ENCODE measurements around the gene INPP5A. TPM values are rescaled to one million over a fixed set of nuclear protein-coding genes. Genes with fewer than 3 reads are reported as not detected.

INPP5A gene
- total and polyA plus RNA-seq, 2 of the 13 experiments (the other 11 are each of a cell fraction or from before 2014, with no cell fraction given) = 17.5 to 37.9 TPM

GRCh38 chr10:132692311-132692710 is 154.7 kb downstream of the INPP5A start (continued):
- TF ChIP-seq ZBTB26 (CRISPR knock-in tag; IDR thresholded peaks at IDR 0.05; ENCODE audit: borderline replicate concordance) = no peak
- no peak for TF ChIP-seq MAFK (conservative IDR thresholded peaks at IDR 0.05 in 1 of 2, IDR thresholded peaks at IDR 0.05 in 1 of 2; ENCODE audit: low read length in 2 of 2)
- TF ChIP-seq ZNF124 (CRISPR knock-in tag; IDR thresholded peaks at IDR 0.05) = no peak
- no peak for TF ChIP-seq ZBTB20 (CRISPR knock-in tag; IDR thresholded peaks at IDR 0.05; ENCODE audit: borderline replicate concordance, low read depth)
- TF ChIP-seq ZFY (CRISPR knock-in tag; IDR thresholded peaks at IDR 0.05) = no peak
- TF ChIP-seq ZBTB3 (CRISPR knock-in tag; IDR thresholded peaks at IDR 0.05; ENCODE audit: borderline replicate concordance, low read depth) = no peak
- TF ChIP-seq CREM (IDR thresholded peaks at IDR 0.05) = no peak
- no peak for TF ChIP-seq CREM (CRISPR knock-in tag; IDR thresholded peaks at IDR 0.05)
- TF ChIP-seq XRCC5 (optimal IDR thresholded peaks at IDR 0.05; ENCODE audit: low read length) = no peak
- TF ChIP-seq ZNF510 (CRISPR knock-in tag; IDR thresholded peaks at IDR 0.05; ENCODE audit: low read depth) = no peak

- Histone ChIP-seq H3K27ac (ENCODE audit: extremely low read length, insufficient read depth, low read length) (no peak overlapping the region), H3K79me2 (ENCODE audit: insufficient read depth, low read length) (no peaks in the 10 kb centered on the region), H3K9me3 (ENCODE audit: low read length) (0 out of 2 replicates have a peak, but pooled peaks cover 10% of the 10 kb centered on the region), H3K27me3 (ENCODE audit: control insufficient read depth in 1 of 2, insufficient read depth in 2 of 2, low read length in 2 of 2) (no peaks in the 10 kb centered on the region), H3K4me3 (replicated peaks in 1 of 3; ENCODE audit: insufficient read depth in 1 of 3, low read depth in 2 of 3, low read length in 3 of 3) (no peak overlapping the region), H2AFZ (ENCODE audit: low read length) (no peak overlapping the region), H4K20me1 (ENCODE audit: insufficient read depth, low read length) (no peaks in the 10 kb centered on the region), H3K36me3 (replicated peaks in 1 of 2; ENCODE audit: control insufficient read depth in 1 of 2, insufficient read depth in 2 of 2, low read length in 2 of 2) (peaks cover 2 to 9% of the 10 kb centered on the region in 2 experiments; a peak in 2 of 5 replicates), H3K9ac (ENCODE audit: insufficient read depth, low read depth, low read length) (no peak overlapping the region), H3K4me2 (ENCODE audit: low read depth, low read length) (no peak overlapping the region), H3K4me1 (ENCODE audit: insufficient read depth, low read length) (no peaks in the 10 kb centered on the region)
- ChIA-PET CTCF (ENCODE audit: low intra/inter-chr PET ratio, low total read pairs) (no interaction called here), POLR2A (no interaction called here)
- no peak for TF ChIP-seq ZSCAN25 (CRISPR knock-in tag; IDR thresholded peaks at IDR 0.05)
- no peak for TF ChIP-seq ZNF724P (CRISPR knock-in tag; IDR thresholded peaks at IDR 0.05; ENCODE audit: borderline replicate concordance)
- no peak for TF ChIP-seq ZNF17 (CRISPR knock-in tag; IDR thresholded peaks at IDR 0.05)
- TF ChIP-seq ZNF747 (CRISPR knock-in tag; IDR thresholded peaks at IDR 0.05; ENCODE audit: borderline replicate concordance) = no peak
- no peak for TF ChIP-seq FOXM1 (CRISPR knock-in tag; IDR thresholded peaks at IDR 0.05)
- no peak for DNase-seq (ENCODE audit: low spot score)
- intact Hi-C loops (cut with micrococcal nuclease; ENCODE audit: unreplicated experiment) = no loop called here
- no TSS peak for BruUV-seq (replicated peaks)
- no peak for FAIRE-seq
- in situ Hi-C loops (cut with HindIII; ENCODE audit: extremely low pct_ligation_motif_present, low pct_unique_long_range_greater_than_20kb) = no loop called here
- no peak for ATAC-seq
These were observed 156.1 kb downstream of the INPP5A start for GRCh38 chr10:132693676-132694075.

Measured in HepG2 (cell line).